Smooth muscle cell (in vitro differentiated cells): Measurements from ENCODE around the gene TRA2B. TPM values are rescaled to one million over a fixed set of nuclear protein-coding genes. Genes with fewer than 3 reads are reported as not detected.

Experiments
- DNase-seq: peaks from one replicate; lab custom pipeline; 2025; ENCODE audit not compliant: unreplicated experiment; lab: John Stamatoyannopoulos, UW
- H2AFZ ChIP-seq: fragments of 200-600 bp; sonication (generic); 2 replicates; pipeline ENCODE4 v1.6.0; 2016; ENCODE audit warnings: antibody characterized with exemption, low read depth, mild to moderate bottlenecking
- H3F3A ChIP-seq: fragments of 200-600 bp; sonication (generic); 2 replicates; pipeline ENCODE4 v1.6.0; 2017; ENCODE audit warnings: antibody characterized with exemption, low read depth
- H3K27ac ChIP-seq: fragments of 200-600 bp; sonication (generic); 2 replicates; pipeline ENCODE4 v1.5.1; 2016; ENCODE audit warnings: low read depth, mild to moderate bottlenecking
- H3K27me3 ChIP-seq: fragments of 200-600 bp; sonication (generic); 2 replicates; pipeline ENCODE4 v1.6.1; 2016; ENCODE audit warnings: low read depth, mild to moderate bottlenecking
- H3K36me3 ChIP-seq: fragments of 200-600 bp; sonication (generic); 2 replicates; pipeline ENCODE4 v1.5.1; 2016; ENCODE audit warnings: low read depth
- H3K4me1 ChIP-seq: fragments of 200-600 bp; sonication (generic); 2 replicates; pipeline ENCODE4 v1.5.1; 2016; ENCODE audit warnings: low read depth
- H3K4me2 ChIP-seq: fragments of 200-600 bp; sonication (generic); 2 replicates; pipeline ENCODE4 v1.6.0; 2016; ENCODE audit warnings: mild to moderate bottlenecking
- H3K4me3 ChIP-seq: fragments of 200-600 bp; sonication (generic); 2 replicates; pipeline ENCODE4 v1.5.1; 2016; ENCODE audit warnings: mild to moderate bottlenecking
- H3K79me2 ChIP-seq: fragments of 200-600 bp; sonication (generic); 2 replicates; pipeline ENCODE4 v1.6.0; 2016; ENCODE audit warnings: low read depth, mild to moderate bottlenecking
- H3K9ac ChIP-seq: fragments of 200-600 bp; sonication (generic); 2 replicates; pipeline ENCODE4 v1.6.0; 2016; ENCODE audit warnings: low read depth
- H3K9me3 ChIP-seq: fragments of 200-600 bp; sonication (generic); replicated peaks from 2 replicates; pipeline ENCODE4 v1.5.1; 2016; ENCODE audit warnings: low read depth
- H4K20me1 ChIP-seq: fragments of 200-600 bp; sonication (generic); 2 replicates; pipeline ENCODE4 v1.6.0; 2016; ENCODE audit warnings: low read depth
- WGBS: methylation state at CpG from one replicate; pipeline ENCODE4 v1.1.7; 2016; ENCODE audit warnings: low lambda C conversion rate; 5-methylcytosine and 5-hydroxymethylcytosine counted together
- polyA plus RNA-seq: library from polyadenylated mRNA; unstranded; fragments of >200 nt; fragmentation: Nextera tagmentation; extraction: Ambion mirVana; gene quantifications from 2 replicates; pipeline ENCODE4 v1.2.1, GENCODE V29; 2016
- total RNA-seq: library from RNA; depleted of rRNA; stranded (reverse); fragments of >200 nt; gene quantifications from 2 replicates; pipeline ENCODE4 v1.2.3, GENCODE V29; 2014
- TF ChIP-seq, protein P1 (sequence below): fragments of 200-600 bp; sonication (generic); IDR thresholded peaks from 2 replicates; pipeline ENCODE4 v1.5.1; 2017; ENCODE audit warnings: borderline replicate concordance, mild to moderate bottlenecking, antibody characterized with exemption; ENCODE audit not compliant: insufficient read depth, poor library complexity, severe bottlenecking

TRA2B gene
- total and polyA plus RNA-seq, 2 experiments from 2014 or later: 119 to 265 TPM

DNA sequence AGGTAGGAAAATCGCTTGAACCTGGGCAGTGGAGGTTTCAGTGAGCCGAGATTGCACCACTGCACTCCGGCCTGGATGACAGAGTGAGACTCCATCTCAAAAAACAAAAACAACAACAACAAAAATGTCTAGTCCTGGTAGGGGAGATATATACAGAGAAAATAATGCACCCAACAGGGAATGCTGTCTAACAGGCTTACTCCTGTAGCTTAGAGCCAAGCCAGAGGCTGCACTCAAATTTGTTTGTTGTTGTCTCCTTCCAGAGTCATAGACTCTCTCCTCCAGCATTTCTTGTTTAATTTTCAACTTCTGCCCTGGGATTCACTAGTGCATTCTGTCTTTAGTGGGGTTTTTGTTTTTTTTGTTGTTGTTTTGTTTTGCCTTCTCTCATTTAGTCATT lies 4.6 kb upstream of the TRA2B start:
- H3K27me3 ChIP-seq: no peaks in the 10 kb centered on the region
- H3K4me1 ChIP-seq: no peaks in the 10 kb centered on the region
- no peaks in the 10 kb centered on the region for H3K9me3 ChIP-seq
- no peak for DNase-seq
- H3K36me3 ChIP-seq: no peaks in the 10 kb centered on the region
- no peak overlapping the region for H3K4me2 ChIP-seq
- TF ChIP-seq, protein P1, sequence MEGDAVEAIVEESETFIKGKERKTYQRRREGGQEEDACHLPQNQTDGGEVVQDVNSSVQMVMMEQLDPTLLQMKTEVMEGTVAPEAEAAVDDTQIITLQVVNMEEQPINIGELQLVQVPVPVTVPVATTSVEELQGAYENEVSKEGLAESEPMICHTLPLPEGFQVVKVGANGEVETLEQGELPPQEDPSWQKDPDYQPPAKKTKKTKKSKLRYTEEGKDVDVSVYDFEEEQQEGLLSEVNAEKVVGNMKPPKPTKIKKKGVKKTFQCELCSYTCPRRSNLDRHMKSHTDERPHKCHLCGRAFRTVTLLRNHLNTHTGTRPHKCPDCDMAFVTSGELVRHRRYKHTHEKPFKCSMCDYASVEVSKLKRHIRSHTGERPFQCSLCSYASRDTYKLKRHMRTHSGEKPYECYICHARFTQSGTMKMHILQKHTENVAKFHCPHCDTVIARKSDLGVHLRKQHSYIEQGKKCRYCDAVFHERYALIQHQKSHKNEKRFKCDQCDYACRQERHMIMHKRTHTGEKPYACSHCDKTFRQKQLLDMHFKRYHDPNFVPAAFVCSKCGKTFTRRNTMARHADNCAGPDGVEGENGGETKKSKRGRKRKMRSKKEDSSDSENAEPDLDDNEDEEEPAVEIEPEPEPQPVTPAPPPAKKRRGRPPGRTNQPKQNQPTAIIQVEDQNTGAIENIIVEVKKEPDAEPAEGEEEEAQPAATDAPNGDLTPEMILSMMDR: no peak
- no peak overlapping the region for H2AFZ ChIP-seq
- H4K20me1 ChIP-seq: peaks cover 3% of the 10 kb centered on the region
- WGBS: 97% methylated on average over 3 of the region's 3 CpGs
- H3K79me2 ChIP-seq: peaks cover 3% of the 10 kb centered on the region
- H3F3A ChIP-seq: peaks cover 3% of the 10 kb centered on the region
- H3K4me3 ChIP-seq: no peak overlapping the region
- H3K27ac ChIP-seq: no peak overlapping the region
- no peak overlapping the region for H3K9ac ChIP-seq

- peaks cover 18% of the 10 kb centered on the region for H4K20me1 ChIP-seq
- H3K4me3 ChIP-seq: no peak overlapping the region
- no peaks in the 10 kb centered on the region for H3K36me3 ChIP-seq
- H3K4me1 ChIP-seq: no peaks in the 10 kb centered on the region
- WGBS: 93% methylated on average over 1 of the region's 1 CpG
- peaks cover 4% of the 10 kb centered on the region for H3F3A ChIP-seq
- no peak overlapping the region for H2AFZ ChIP-seq
- H3K79me2 ChIP-seq: peaks cover 18% of the 10 kb centered on the region
- TF ChIP-seq, protein P1: no peak
- H3K9me3 ChIP-seq: no peaks in the 10 kb centered on the region
- no peak overlapping the region for H3K9ac ChIP-seq
- no peak overlapping the region for H3K27ac ChIP-seq
- DNase-seq: no peak
- no peaks in the 10 kb centered on the region for H3K27me3 ChIP-seq
- no peak overlapping the region for H3K4me2 ChIP-seq
These were observed 3.1 kb upstream of the TRA2B start for GRCh38 chr3:185940951-185941350.

GRCh38 chr3:185939721-185940120 lies 1.9 kb upstream of the TRA2B start:
- peaks cover 30% of the 10 kb centered on the region for H4K20me1 ChIP-seq
- no peaks in the 10 kb centered on the region for H3K9me3 ChIP-seq
- no peak for DNase-seq
- no peaks in the 10 kb centered on the region for H3K36me3 ChIP-seq
- H3K79me2 ChIP-seq: peaks cover 30% of the 10 kb centered on the region
- no peak overlapping the region for H3K27ac ChIP-seq
- no peak overlapping the region for H3K9ac ChIP-seq
- no peak overlapping the region for H3K4me2 ChIP-seq
- H3K4me1 ChIP-seq: no peaks in the 10 kb centered on the region
- no peaks in the 10 kb centered on the region for H3K27me3 ChIP-seq
- H3F3A ChIP-seq: peaks cover 4% of the 10 kb centered on the region
- WGBS: 90% methylated on average over 3 of the region's 3 CpGs
- TF ChIP-seq, protein P1: no peak
- no peak overlapping the region for H2AFZ ChIP-seq
- H3K4me3 ChIP-seq: no peak overlapping the region

GRCh38 chr3:185936814-185937688 lies 763 bp downstream of the TRA2B start:
- Histone ChIP-seq H3K4me2 (peak overlapping the region; percentile 97), H3K9ac (peak overlapping the region; percentile 100), H3K27ac (peak overlapping the region; percentile 100), H2AFZ (no peak overlapping the region), H3K36me3 (no peaks in the 10 kb centered on the region), H3K4me1 (peaks cover 26% of the 10 kb centered on the region), H3K27me3 (no peaks in the 10 kb centered on the region), H3K4me3 (peak overlapping the region; percentile 93), H3K9me3 (no peaks in the 10 kb centered on the region), H4K20me1 (peaks cover 57% of the 10 kb centered on the region), H3K79me2 (peaks cover 57% of the 10 kb centered on the region), H3F3A (peaks cover 6% of the 10 kb centered on the region)
- under 1% methylated on average over 56 of the region's 56 CpGs for WGBS
- TF ChIP-seq, protein P1: no peak
- peak; percentile 72 for DNase-seq
